Measurements from ENCODE around the gene GNG12.

DNA sequence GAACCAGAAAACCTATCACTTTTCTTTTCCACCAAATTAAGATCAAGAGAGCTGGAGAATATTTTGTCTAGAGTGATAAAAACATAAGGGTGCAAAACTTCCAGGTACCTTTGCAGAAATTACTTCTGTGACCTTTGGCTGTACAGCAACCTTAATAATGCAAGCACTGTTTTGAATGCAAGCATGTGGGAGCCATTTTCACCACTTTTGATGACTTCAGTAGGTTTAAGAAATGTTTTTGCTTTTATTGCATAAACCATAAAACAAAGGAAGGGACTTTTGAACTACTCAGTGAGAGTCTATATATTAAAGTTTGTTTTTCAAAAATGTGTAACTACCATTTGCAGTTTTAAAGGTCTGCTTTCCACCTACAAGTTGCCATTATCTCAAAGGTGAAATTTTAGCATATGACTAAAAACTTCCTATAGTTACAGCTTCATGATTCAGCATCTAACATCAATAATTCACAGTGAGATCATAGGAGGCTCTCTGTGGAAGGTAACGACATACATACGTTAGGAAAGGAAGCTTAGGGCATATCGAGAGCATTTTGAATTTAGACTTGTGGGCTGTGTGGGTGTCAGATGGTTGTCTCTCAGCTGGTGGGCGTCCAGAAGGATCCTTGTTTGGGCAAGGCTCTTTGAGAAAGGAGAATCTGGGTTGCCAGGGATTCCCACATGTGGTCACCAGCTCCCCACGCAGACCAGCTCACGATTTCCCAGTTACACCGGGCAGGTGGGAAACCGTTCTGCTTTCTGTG, 149.3 kb downstream of the GNG12 start:
- TF ChIP-seq, protein P1, sequence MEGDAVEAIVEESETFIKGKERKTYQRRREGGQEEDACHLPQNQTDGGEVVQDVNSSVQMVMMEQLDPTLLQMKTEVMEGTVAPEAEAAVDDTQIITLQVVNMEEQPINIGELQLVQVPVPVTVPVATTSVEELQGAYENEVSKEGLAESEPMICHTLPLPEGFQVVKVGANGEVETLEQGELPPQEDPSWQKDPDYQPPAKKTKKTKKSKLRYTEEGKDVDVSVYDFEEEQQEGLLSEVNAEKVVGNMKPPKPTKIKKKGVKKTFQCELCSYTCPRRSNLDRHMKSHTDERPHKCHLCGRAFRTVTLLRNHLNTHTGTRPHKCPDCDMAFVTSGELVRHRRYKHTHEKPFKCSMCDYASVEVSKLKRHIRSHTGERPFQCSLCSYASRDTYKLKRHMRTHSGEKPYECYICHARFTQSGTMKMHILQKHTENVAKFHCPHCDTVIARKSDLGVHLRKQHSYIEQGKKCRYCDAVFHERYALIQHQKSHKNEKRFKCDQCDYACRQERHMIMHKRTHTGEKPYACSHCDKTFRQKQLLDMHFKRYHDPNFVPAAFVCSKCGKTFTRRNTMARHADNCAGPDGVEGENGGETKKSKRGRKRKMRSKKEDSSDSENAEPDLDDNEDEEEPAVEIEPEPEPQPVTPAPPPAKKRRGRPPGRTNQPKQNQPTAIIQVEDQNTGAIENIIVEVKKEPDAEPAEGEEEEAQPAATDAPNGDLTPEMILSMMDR (conservative IDR thresholded peaks at IDR 0.05), result no peak
- TF ChIP-seq ZFX (IDR thresholded peaks at IDR 0.05), result no peak

Data from C4-2B (cell line).